Esophagus squamous epithelium (tissue), 5 donors: Measurements from ENCODE around the gene ANXA10. TPM values are rescaled to one million over a fixed set of nuclear protein-coding genes. Genes with fewer than 3 reads are reported as not detected.

Experiments
- DNase-seq: peaks from one replicate; lab custom pipeline; 2025; lab: John Stamatoyannopoulos, UW
- H3K27ac ChIP-seq, 4 donors: fragments of 200-600 bp; sonication (generic); one replicate each; pipeline ENCODE4 v1.5.1; 2016 to 2019; ENCODE audit warnings: mild to moderate bottlenecking in 1 of 4
- H3K27me3 ChIP-seq, 4 donors: fragments of 200-600 bp; sonication (generic); 1 replicate in 3 of 4; 2 replicates in 1 of 4; pipeline versions ENCODE4 v1.5.1 to v1.6.0; 2017 to 2021; ENCODE audit warnings: antibody characterized with exemption in 1 of 4
- H3K36me3 ChIP-seq, 3 donors: fragments of 200-600 bp; sonication (generic); one replicate each; pipeline ENCODE4 v1.5.1; 2016 to 2019
- H3K4me1 ChIP-seq, 3 donors: fragments of 200-600 bp; sonication (generic); one replicate each; pipeline ENCODE4 v1.5.1; 2017 to 2019
- H3K4me3 ChIP-seq, 4 donors: fragments of 200-600 bp; sonication (generic); 1 replicate in 3 of 4; 2 replicates in 1 of 4; pipeline ENCODE4 v1.5.1; 2016 to 2019; ENCODE audit warnings: mild to moderate bottlenecking in 2 of 4, moderate library complexity in 1 of 4
- H3K9me3 ChIP-seq, 3 donors: fragments of 200-600 bp; sonication (generic); one replicate each; pipeline ENCODE4 v1.5.1; 2016 to 2019
- CTCF ChIP-seq, 6 experiments: fragments of 450-650 bp in 4 of 6; fragments of 200-600 bp in 2 of 6; sonication (generic) in 2 of 6; IDR thresholded peaks; one replicate each; pipeline ENCODE4 v1.5.1; 2016 to 2019; ENCODE audit warnings: antibody characterized with exemption in 6 of 6, mild to moderate bottlenecking in 4 of 6, moderate library complexity in 4 of 6
- POLR2A ChIP-seq, 4 donors: fragments of 450-650 bp; IDR thresholded peaks; one replicate each; pipeline ENCODE4 v1.6.1; 2017; ENCODE audit warnings: antibody characterized with exemption in 4 of 4, mild to moderate bottlenecking in 4 of 4, moderate library complexity in 3 of 4
- WGBS, 2 donors: methylation state at CpG; one replicate each; pipeline ENCODE4 v1.1.5; 2018; 5-methylcytosine and 5-hydroxymethylcytosine counted together
- intact Hi-C: fragments of 100-400 bp; cut with DNase I; formaldehyde crosslinking; loops from one replicate; pipeline ENCODE4 v1.15.0; 2022
- total RNA-seq, 4 donors: library from RNA; depleted of rRNA; stranded (reverse); fragments of >200 nt; gene quantifications; one replicate each; pipeline ENCODE4 v1.1.0, GENCODE V29; 2016
- donor health status: DM: yes; HTN: yes; CAD: no.

The ANXA10 gene
- total RNA-seq, 4 donors from 2014 or later = 0.18 to 0.19 TPM; not detected in 2

DNA sequence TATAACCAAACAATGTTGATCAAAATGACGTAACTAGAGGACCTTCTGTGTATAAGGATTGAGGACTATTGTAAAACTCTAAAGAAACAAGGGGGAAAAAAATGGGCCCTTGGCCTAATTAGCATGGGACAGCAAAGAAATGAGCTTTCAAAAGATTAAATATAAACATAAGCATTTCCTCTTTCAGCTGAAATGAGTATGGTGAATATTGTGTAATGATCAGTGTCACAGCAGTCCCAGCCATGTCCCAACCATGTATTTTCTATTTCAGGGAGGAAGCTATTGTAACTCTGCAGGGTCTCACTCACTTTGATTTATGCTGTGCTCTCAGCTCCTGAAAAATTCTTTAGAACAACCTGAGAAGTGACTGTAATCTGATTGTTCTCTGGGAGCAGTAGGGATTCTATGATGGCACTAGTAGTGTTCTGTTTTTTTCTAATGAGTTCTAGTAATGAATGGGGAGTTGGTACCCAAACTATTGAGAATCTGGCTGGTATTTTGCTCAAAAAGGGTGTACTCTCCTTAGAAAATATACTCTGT lies 25.8 kb downstream of the ANXA10 start:
- no peak overlapping the region for H3K27ac ChIP-seq
- no peak for TF ChIP-seq POLR2A (IDR thresholded peaks at IDR 0.05)
- TF ChIP-seq CTCF (IDR thresholded peaks at IDR 0.05) = no peak
- intact Hi-C loops = no loop called here
- no peak overlapping the region for H3K4me3 ChIP-seq
- no peaks in the 10 kb centered on the region for H3K9me3 ChIP-seq
- peaks cover 0 to 4% (median 0%) of the 10 kb centered on the region in 4 donors for H3K27me3 ChIP-seq
- WGBS, 2 donors = 80 to 95% methylated on average over 1 of the region's 1 CpG
- no peaks in the 10 kb centered on the region for H3K4me1 ChIP-seq
- DNase-seq = no peak
- no peaks in the 10 kb centered on the region for H3K36me3 ChIP-seq

DNA sequence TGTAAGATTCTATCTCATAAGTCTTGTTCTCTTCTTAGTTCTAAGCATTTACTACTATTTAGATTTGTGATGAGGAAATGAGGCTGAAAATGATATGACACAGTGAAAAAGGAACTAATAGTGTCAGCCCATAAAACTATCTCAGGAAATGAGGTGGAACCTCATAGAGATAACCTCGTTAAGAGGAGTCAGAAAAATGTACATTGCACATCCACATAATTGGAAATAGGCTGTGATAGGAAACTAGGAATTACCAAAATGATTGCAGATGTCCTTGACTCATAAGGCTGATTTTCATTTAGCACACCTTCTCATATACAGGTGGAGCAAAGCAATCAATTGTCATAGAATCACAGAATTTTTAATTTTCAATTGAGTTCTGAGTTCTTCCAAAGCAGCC lies 26.8 kb downstream of the ANXA10 start:
- Histone ChIP-seq H3K4me1 (peaks cover 0 to under 1% (median 0%) of the 10 kb centered on the region in 3 donors), H3K4me3 (no peak overlapping the region), H3K36me3 (no peaks in the 10 kb centered on the region), H3K9me3 (no peaks in the 10 kb centered on the region), H3K27ac (no peak overlapping the region), H3K27me3 (peaks cover 0 to 4% (median 0%) of the 10 kb centered on the region in 4 donors)
- 41 to 50% methylated on average over 1 of the region's 1 CpG for WGBS, 2 donors
- intact Hi-C loops = no loop called here
- no peak for DNase-seq
- TF ChIP-seq CTCF (IDR thresholded peaks at IDR 0.05) = no peak
- TF ChIP-seq POLR2A (IDR thresholded peaks at IDR 0.05) = no peak

- TF ChIP-seq CTCF (IDR thresholded peaks at IDR 0.05) = no peak
- intact Hi-C loops = no loop called here
- Histone ChIP-seq H3K9me3 (no peaks in the 10 kb centered on the region), H3K4me3 (no peak overlapping the region), H3K27me3 (peaks cover 0 to 4% (median 0%) of the 10 kb centered on the region in 4 donors), H3K36me3 (no peaks in the 10 kb centered on the region), H3K4me1 (peaks cover 0 to 6% (median 0%) of the 10 kb centered on the region in 3 donors), H3K27ac (no peak overlapping the region)
- no peak for DNase-seq
- 56 to 57% methylated on average over 3 of the region's 3 CpGs for WGBS, 2 donors
Measured at GRCh38 chr4:168119890-168120289, 27.6 kb downstream of the ANXA10 start.

- intact Hi-C loops = no loop called here
- peaks cover 0 to under 1% (median 0%) of the 10 kb centered on the region in 4 donors for H3K27me3 ChIP-seq
- no peak overlapping the region for H3K27ac ChIP-seq
- peaks cover 0 to 6% (median 0%) of the 10 kb centered on the region in 3 donors for H3K4me1 ChIP-seq
- WGBS, 2 donors = 65 to 69% methylated on average over 1 of the region's 1 CpG
- TF ChIP-seq POLR2A (IDR thresholded peaks at IDR 0.05) = no peak
- no peak for TF ChIP-seq CTCF (IDR thresholded peaks at IDR 0.05)
- no peaks in the 10 kb centered on the region for H3K36me3 ChIP-seq
- H3K9me3 ChIP-seq = no peaks in the 10 kb centered on the region
- no peak overlapping the region for H3K4me3 ChIP-seq
- DNase-seq = no peak
Measured at GRCh38 chr4:168120811-168121210, 28.5 kb downstream of the ANXA10 start.

DNA sequence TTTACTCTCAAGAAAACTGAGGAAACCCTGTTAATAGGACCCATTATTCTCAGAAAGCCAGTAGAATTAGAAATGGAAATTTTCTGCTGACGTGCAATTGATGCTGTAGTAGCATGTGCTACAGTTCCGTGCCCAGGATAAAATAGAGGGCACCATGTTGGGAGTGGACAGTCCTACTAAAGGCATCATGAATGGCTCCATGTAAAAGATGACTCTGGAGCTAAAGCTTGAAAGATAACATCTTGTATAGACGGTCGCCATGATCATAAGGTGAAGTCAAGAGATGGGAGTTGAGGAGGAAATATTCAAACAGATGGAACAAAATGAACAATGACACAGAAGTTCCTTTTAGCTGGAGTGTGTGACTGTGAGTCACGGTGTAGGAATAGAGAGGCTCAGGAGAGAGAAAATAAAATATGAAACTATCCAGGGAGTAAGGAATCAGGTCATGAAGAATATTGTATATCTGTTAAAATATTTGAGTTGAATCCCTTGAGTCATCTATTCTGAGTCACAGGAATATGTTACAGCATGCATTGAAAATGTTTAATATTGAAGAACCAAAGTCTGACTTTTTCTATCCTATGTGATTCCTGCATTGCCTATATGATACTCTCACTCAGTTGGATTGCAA lies 31.8 kb downstream of the ANXA10 start:
- H3K36me3 ChIP-seq = no peaks in the 10 kb centered on the region
- H3K27me3 ChIP-seq = no peaks in the 10 kb centered on the region
- TF ChIP-seq POLR2A (IDR thresholded peaks at IDR 0.05) = no peak
- TF ChIP-seq CTCF (IDR thresholded peaks at IDR 0.05) = no peak
- H3K27ac ChIP-seq = no peak overlapping the region
- 64 to 71% methylated on average over 5 of the region's 5 CpGs for WGBS, 2 donors
- no peak overlapping the region for H3K4me3 ChIP-seq
- no peaks in the 10 kb centered on the region for H3K9me3 ChIP-seq
- intact Hi-C loops = no loop called here
- DNase-seq = no peak
- peaks cover 0 to 14% (median 0%) of the 10 kb centered on the region in 3 donors for H3K4me1 ChIP-seq
